BE2C (cell line): Measurements from ENCODE around the gene SUPT4H1.

ENCODE experiments used
- DNase-seq: peaks from one replicate; pipeline ENCODE4 v3.0.0-alpha.2; 2020
- H3K27me3 ChIP-seq: fragments of 250-450 bp; sonication (Bioruptor Pico); 2 replicates; pipeline ENCODE4 v1.5.1; 2020; ENCODE audit warnings: mild to moderate bottlenecking
- H3K36me3 ChIP-seq: fragments of 250-450 bp; sonication (Bioruptor Pico); 2 replicates; pipeline ENCODE4 v1.5.1; 2020; ENCODE audit warnings: mild to moderate bottlenecking
- H3K4me1 ChIP-seq: fragments of 250-450 bp; sonication (Bioruptor Pico); 2 replicates; pipeline ENCODE4 v1.5.1; 2020
- H3K4me3 ChIP-seq: 2 replicates; pipeline ENCODE4 v1.5.1; 2011; ENCODE audit warnings: low read depth, low read length
- H3K9me3 ChIP-seq: fragments of 250-450 bp; sonication (Bioruptor Pico); 2 replicates; pipeline ENCODE4 v1.5.1; 2020
- TF ChIP-seq, protein P1 (sequence below): IDR thresholded peaks from 2 replicates; pipeline ENCODE4 v1.5.1; 2012; ENCODE audit warnings: mild to moderate bottlenecking, low read depth, low read length

The SUPT4H1 gene

DNA sequence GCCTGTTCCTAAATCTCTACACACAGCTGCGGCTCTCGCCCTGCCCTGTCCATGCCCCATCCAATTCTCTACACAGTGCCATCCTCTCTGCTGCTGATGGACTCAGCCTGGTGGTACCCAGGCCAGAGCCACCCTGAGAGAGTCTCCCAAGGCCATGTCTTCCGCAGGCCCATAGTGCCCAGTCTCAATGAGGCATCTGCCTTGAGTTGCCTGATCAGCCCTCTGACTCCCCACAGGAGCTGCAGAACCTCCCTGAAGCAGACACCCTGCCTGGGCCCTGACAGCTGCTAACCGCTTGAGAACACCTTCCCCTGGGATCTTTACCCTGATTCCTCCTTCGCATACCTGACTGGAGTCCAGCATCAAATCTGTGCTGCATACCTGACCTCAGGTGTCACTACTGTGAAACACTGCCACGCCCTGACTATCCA is 36.7 kb downstream of the SUPT4H1 start:
- no peak for DNase-seq
- Histone ChIP-seq H3K4me1 (peaks cover 3% of the 10 kb centered on the region; the same call in 1 of the 2 replicates), H3K9me3 (no peaks in the 10 kb centered on the region), H3K4me3 (no peak overlapping the region), H3K36me3 (no peaks in the 10 kb centered on the region), H3K27me3 (no peaks in the 10 kb centered on the region)
- TF ChIP-seq, protein P1, sequence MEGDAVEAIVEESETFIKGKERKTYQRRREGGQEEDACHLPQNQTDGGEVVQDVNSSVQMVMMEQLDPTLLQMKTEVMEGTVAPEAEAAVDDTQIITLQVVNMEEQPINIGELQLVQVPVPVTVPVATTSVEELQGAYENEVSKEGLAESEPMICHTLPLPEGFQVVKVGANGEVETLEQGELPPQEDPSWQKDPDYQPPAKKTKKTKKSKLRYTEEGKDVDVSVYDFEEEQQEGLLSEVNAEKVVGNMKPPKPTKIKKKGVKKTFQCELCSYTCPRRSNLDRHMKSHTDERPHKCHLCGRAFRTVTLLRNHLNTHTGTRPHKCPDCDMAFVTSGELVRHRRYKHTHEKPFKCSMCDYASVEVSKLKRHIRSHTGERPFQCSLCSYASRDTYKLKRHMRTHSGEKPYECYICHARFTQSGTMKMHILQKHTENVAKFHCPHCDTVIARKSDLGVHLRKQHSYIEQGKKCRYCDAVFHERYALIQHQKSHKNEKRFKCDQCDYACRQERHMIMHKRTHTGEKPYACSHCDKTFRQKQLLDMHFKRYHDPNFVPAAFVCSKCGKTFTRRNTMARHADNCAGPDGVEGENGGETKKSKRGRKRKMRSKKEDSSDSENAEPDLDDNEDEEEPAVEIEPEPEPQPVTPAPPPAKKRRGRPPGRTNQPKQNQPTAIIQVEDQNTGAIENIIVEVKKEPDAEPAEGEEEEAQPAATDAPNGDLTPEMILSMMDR: no peak

DNA sequence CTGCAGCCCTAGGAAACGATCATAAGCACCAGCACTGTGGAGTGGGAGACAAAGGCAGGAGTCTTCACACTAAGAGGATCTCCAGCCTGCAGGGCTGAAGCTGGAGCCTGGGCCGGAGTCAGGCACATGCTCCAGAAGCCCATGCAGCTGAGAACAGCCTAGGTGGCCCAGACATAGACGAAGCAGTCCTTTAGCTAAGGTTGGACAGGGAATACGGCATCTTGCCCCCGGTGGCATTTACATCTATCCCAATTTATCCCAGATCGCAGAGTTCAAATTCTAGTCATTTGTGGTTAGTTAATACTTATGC is 37.3 kb downstream of the SUPT4H1 start:
- no peak for DNase-seq
- peaks cover 3% of the 10 kb centered on the region; the same call in 1 of the 2 replicates for H3K4me1 ChIP-seq
- TF ChIP-seq, protein P1: no peak

DNA sequence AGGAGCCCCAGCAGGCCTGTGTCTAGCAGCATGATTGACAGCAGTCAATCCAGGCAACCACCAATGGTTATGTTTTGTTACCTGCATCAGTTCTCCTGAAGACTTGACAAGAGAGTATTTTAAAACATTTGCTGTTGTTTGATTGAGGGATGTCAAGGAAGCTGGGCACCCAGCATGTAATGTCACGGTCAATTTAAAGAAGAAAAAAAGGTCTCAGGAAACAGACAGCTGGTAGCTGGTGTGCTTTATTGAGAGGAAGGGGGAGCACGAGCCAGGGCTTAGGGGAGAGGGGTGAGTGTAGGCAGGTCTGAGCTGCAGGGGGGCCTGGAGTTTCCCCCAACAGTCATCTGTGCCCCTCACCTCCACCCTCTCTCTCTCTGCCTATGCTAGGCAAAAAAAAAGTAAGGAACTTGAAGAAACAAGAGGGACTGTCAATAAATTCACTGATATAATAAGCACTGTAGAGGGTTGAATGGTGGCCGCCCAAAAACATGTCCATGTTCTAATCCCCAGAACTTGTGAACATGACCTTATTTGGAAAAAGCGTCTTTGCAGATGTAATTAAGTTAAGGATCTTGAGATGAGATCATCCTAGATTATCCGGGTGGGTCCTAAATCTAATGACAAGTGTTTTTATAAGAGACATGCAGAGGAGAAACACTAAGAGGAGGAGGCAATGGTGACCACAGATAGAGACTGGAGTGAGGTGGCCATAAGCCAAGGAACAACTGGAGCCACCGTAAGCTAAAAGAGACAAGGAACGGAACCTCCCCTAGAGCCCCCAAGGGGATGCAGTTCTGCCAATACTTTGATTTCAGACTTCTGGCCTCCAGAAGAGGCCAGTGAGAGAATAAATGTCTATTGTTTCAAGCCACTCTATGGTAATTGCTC is 37.9 kb downstream of the SUPT4H1 start:
- Histone ChIP-seq H3K9me3 (no peaks in the 10 kb centered on the region), H3K27me3 (no peaks in the 10 kb centered on the region), H3K4me3 (no peak overlapping the region), H3K36me3 (no peaks in the 10 kb centered on the region), H3K4me1 (peaks cover 3% of the 10 kb centered on the region; the same call in 1 of the 2 replicates)
- TF ChIP-seq, protein P1: no peak
- no peak for DNase-seq

More for the DNA sequence above, 37.3 kb downstream of the SUPT4H1 start:
- no peaks in the 10 kb centered on the region for H3K27me3 ChIP-seq
- H3K9me3 ChIP-seq: no peaks in the 10 kb centered on the region
- H3K4me3 ChIP-seq: no peak overlapping the region
- H3K36me3 ChIP-seq: no peaks in the 10 kb centered on the region

DNA sequence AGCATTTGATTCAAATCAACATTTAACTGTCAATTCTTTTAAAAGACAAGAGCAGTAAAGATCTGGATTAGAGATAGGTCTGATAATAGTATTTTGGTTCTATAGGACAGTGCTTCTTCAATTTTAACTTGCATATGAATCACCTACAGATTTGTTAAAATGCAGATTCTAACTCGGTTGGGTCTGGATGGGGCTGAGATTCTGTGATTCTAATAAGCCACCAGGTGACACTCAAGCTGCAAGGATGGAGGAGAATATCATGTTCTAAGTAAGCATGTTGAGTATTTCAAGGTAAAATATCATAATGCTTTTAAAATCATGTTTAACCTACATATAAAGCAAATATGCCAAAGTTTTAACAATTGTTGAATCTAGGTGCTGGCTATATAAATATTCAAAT is 39.2 kb downstream of the SUPT4H1 start:
- Histone ChIP-seq H3K36me3 (no peaks in the 10 kb centered on the region), H3K27me3 (peaks cover 5% of the 10 kb centered on the region; the same call in 1 of the 2 replicates), H3K9me3 (no peaks in the 10 kb centered on the region), H3K4me3 (no peak overlapping the region), H3K4me1 (no peaks in the 10 kb centered on the region)
- no peak for DNase-seq
- TF ChIP-seq, protein P1: 0 out of 2 replicates have a peak, but pooled peaks have one; percentile 13

DNA sequence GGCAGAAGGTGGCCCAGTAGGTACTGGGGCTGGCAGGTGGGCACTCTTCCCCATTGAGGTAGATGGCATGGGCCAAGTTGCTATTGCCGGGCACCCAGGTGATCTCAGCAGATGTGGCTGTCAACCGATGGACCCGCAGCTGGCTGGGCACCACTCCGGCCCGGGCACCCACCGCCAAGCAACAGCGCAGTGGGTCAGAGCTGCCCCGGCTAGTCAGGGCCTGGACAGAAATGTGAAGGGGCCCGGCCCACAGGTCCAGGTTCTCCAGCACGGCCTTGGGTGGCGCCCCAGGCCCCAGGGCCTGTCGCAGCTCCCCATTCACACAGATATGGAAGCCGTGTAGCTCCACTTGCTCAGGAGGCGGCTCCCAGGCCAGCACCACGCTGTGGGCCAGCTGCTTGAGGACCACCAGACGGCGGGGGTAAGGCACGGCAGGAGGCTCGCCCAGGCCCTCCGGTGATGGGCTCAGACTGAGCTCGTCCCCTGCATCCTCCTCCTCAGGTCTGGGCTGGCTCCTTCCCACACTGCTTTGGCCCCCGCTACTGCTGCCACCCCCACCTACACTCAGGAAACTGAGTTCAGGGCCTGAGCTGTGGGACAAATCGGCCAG is 39.9 kb downstream of the SUPT4H1 start:
- no peaks in the 10 kb centered on the region for H3K9me3 ChIP-seq
- TF ChIP-seq, protein P1: no peak
- no peaks in the 10 kb centered on the region for H3K36me3 ChIP-seq
- H3K4me1 ChIP-seq: no peaks in the 10 kb centered on the region
- H3K4me3 ChIP-seq: no peak overlapping the region
- DNase-seq: no peak
- H3K27me3 ChIP-seq: peaks cover 5% of the 10 kb centered on the region; the same call in 1 of the 2 replicates
